CD4-positive, alpha-beta T cell treated with Interleukin-2 at 100 ng/mL for 4 hours (primary cell): Measurements from ENCODE around the gene HDLBP.
"Not testable (repeated sequence)": the region's sequence is repeated elsewhere in the genome, so short reads cannot be mapped to it uniquely, and the experiment has no call there.

Experiments
- DNase-seq: peaks from one replicate; pipeline ENCODE4 v3.0.0-alpha.2; 2020; ENCODE audit warnings: low spot score

HDLBP gene

GRCh38 chr2:241339839-241340630 is 24.6 kb upstream of the HDLBP start:
- no peak for DNase-seq

- DNase-seq: no peak
These were observed 19.3 kb upstream of the HDLBP start for GRCh38 chr2:241334813-241335212.

GRCh38 chr2:241330616-241330981 is 15.1 kb upstream of the HDLBP start:
- no peak for DNase-seq

GRCh38 chr2:241329669-241330615 is 14.5 kb upstream of the HDLBP start:
- DNase-seq: no peak

GRCh38 chr2:241325257-241325656 is 9.8 kb upstream of the HDLBP start:
- no peak for DNase-seq

DNA sequence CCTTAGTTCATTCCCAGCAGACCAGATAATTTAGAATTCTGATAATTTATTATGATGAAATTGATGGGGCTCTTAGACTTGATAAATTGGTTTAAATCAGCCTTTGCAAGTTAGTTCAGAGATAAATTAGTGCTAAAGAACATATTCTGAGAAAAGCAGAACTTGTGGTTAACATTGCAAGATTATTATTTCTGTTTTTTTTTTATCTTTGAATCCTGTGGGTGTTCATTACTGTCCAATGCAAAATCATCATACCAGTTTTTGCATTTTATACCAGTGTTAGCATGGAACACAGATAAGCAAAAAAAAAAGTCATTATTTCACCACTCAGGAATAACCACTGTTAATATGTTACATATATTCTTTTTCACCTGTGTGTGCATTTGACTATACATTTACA is 9.3 kb upstream of the HDLBP start:
- no peak for DNase-seq

- no peak for DNase-seq
These were observed 8.3 kb upstream of the HDLBP start for GRCh38 chr2:241323778-241324177.

GRCh38 chr2:241321886-241322285 is 6.4 kb upstream of the HDLBP start:
- DNase-seq: no peak

- no peak for DNase-seq
These were observed 5.6 kb upstream of the HDLBP start for GRCh38 chr2:241321033-241321432.

DNA sequence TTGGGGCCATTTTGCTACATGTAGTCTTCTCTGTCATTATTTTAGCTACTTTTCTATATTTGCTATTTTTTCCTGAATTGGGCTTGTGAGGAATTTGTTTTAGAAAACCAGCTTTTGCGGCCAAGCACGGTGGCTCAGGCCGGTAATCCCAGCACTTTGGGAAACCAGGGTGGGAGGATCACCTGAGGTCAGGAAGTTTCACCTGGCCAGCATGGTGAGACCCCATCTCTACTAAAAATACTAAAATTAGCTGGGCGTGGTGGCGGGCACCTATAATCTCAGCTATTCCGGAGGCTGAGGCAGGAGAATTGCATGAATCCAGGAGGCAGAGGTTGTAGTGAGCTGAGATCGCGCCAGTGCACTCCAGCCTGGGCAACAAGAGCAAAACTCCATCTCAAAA is 4.9 kb upstream of the HDLBP start:
- DNase-seq: no peak

DNA sequence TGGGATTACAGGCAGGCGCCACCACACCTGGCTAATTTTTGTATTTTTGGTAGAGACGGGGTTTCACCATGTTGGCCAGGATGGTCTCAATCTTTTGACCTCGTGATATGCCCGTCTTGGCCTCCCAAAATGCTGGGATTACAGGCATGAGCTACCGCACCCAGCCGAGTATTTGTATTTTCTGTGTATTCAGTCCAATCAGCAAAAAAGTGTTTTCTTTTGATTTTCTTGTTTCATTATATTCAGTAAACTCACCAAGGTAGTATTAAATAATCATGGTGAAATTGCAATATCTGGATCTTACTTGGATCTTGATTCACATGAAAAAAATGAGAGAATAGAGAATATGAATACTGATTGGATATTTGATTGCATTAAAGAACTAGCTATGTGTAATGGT is 3.4 kb upstream of the HDLBP start:
- not testable (repeated sequence) for DNase-seq

DNA sequence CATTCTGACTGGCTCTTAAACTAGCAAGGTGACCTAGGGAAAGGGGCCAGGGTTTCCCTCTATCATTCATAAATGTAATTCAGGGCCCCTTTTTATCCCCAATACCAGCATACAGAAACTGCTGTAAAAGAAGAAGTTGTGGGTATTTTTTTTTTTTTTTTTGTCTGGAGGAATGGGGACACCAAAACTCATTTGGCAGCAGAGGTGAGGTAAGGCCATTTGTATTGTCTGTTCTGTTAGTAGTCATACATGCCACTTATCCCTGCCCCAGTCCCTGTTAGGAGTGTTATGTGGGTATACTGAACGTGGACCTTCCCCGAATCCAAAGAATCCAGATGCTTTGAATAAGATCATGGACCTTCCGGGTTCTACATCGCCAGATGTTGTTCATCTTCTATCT is 1.9 kb upstream of the HDLBP start:
- DNase-seq: no peak

- no peak for DNase-seq
These were observed 1.4 kb upstream of the HDLBP start for GRCh38 chr2:241316825-241317224.

- no peak for DNase-seq
These were observed 583 bp upstream of the HDLBP start, which contains the start of gene SEPTIN2 for GRCh38 chr2:241315879-241316631. Gene SEPTIN2 (plus strand): TSS chr2:241315925. CDS start chr2:241324233, 8,308 bp downstream.

- no peak for DNase-seq
These were observed 1.0 kb downstream of the HDLBP start for GRCh38 chr2:241314226-241315092.

DNA sequence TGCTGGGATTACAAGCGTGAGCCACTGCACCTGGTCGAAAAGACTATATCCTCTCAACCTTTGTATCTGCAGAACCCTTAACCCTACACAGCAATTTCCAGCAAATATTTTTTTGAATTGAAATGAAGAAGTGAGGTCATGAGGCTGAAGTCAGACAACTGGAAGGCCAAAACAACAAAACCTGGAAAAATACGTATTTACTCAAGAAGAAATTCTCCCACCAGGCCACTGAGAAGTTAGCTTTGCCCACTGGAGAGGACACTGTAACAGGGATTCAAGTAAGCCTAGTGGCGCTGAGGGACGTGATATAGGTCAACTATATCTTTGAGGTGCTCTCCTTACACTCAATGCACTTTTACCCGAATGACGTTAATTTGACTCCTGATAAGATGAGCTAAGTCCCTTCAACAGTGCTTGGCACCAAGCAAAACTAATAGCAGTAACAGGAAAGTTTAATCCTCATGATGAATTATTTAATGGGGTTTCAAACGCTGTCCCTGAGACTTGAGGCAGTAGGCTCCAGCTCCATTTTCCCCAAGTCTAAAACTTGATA is 1.9 kb downstream of the HDLBP start:
- no peak for DNase-seq

- peak; percentile 25 for DNase-seq
These were observed 3.4 kb downstream of the HDLBP start for GRCh38 chr2:241312082-241312481.

DNA sequence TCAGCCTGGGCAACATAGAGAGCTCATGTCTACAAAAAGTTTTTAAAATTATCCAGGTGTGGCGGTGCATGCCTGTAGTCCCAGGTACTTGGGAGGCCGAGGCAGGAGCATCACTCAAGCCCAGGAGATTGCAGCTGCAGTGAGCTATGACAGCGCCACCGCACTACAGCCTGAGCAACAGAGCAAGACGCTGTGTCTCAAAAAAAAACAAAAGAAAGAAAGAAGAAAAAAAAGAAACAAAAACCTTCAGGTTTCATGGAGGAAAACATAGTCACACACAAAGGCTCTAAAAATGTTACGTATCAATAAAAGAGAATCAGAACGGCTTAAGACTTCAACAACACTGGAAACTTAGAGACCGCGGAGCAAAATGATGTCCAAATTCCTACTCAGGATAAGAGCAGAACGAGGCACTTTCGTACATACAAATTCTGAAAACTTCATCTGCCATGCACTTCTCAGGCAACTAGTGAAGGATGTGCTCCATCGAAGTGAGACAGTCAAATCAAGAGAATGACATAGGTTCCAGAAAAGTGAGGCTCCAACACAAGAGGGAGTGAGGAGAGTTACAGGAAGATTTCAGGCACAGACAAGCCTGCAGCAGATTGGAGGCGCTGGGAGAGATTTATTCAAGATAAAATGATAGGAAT is 4.4 kb downstream of the HDLBP start:
- no peak for DNase-seq

DNA sequence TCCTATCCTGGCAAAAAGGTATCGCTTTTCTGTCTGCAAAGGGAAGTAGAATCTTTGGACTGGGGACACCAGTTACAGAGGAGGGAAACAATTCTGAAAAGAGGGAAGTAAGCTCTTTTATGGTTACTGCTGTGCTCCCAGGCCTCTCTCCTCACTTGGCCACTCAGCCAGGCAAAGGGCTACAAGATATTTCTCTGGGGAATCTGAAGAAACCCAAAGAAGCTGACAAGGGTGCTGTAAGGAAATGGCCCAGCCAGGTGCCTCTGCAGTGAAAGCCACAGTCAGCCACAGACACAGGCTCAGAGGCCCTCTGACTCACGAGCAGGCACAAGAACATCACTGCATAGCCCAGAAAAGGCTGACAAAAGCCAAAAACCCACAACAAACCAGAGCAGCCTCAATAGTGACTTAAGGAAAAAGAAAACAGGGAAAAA is 5.8 kb downstream of the HDLBP start:
- peak; percentile 80 for DNase-seq

DNA sequence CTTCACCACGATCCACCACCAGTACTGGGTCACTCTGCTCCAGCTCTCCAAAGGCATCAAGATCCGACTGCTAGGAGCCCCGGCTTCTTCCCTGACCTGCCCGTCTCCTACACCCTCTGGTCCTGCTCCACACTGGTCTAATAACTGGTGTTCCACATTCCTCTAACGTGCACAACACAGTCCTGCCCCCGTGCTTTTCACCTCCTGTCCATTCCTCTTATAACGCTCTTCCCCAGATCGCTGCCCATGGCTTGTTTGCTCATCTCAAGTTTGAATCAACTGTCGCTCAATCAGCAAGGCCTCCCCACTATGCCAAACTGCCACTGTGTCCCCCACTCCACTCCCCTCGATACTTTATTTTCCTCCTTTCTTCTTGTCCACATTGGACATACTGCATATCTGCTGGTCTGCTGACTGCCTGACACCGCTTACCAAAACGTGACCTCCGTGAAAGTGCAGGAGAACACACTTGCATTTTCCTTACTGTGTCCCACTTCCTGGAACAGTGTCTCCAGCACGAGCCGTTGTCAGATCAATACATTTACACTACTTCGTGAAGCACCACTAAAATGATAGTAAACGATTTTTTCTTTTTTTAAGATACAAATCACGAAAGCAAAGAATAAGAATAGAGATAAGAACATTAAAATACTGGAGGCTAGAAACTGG is 6.5 kb downstream of the HDLBP start:
- no peak for DNase-seq
